Mucosa of descending colon (tissue), 3 donors: ENCODE measurements around the gene UBE2M. TPM values are rescaled to one million over a fixed set of nuclear protein-coding genes. Genes with fewer than 3 reads are reported as not detected.

ENCODE experiments used
- ATAC-seq: fragments of 200-7000 bp; cut with Tn5 transposase; one replicate; pipeline ENCODE4 v1.9.1; 2020; ENCODE audit warnings: mild to moderate bottlenecking, moderate library complexity
- DNase-seq, 3 donors: peaks; one replicate each; pipeline ENCODE4 v3.0.0-alpha.2; 2020
- H3K36me3 ChIP-seq: fragments of 200-600 bp; one replicate; pipeline ENCODE4 v1.8.0; 2021; ENCODE audit warnings: low read depth, mild to moderate bottlenecking
- H3K4me1 ChIP-seq: fragments of 200-600 bp; one replicate; pipeline ENCODE4 v1.8.0; 2021; ENCODE audit warnings: low read depth, mild to moderate bottlenecking
- H3K4me3 ChIP-seq: fragments of 200-600 bp; one replicate; pipeline ENCODE4 v1.8.0; 2021; ENCODE audit warnings: mild to moderate bottlenecking
- H3K9me3 ChIP-seq: fragments of 200-600 bp; one replicate; pipeline ENCODE4 v1.8.0; 2021; ENCODE audit warnings: mild to moderate bottlenecking
- intact Hi-C, 2 donors: fragments of 100-400 bp; cut with DNase I in 1 of 2; cut with micrococcal nuclease in 1 of 2; formaldehyde crosslinking; loops; one replicate each; pipeline versions ENCODE4 v1.11.0 to v1.11.1; 2022; cut with DNase I, micrococcal nuclease
- total RNA-seq, 3 donors: library from RNA; stranded (reverse); fragmentation: NEBNext Ultra II Directional in 2 of 3; extraction: Animal tissue kit (Norgen Biotek cat#: 25700) in 2 of 3; gene quantifications; one replicate each; pipeline versions ENCODE4 v1.2.1 to v1.2.4, GENCODE V29; 2021 to 2023
- TF ChIP-seq, protein P1 (sequence below): fragments of 200-600 bp; IDR thresholded peaks from one replicate; pipeline ENCODE4 v1.8.0; 2022; ENCODE audit warnings: antibody characterized with exemption, mild to moderate bottlenecking
- donor health status: DM: no; HTN: no; CAD: no; lungs with moderate emphysema.
- donor health status: DM: no; HTN: no; CAD: no.
- donor health status: DM: no; HTN: yes; CAD: no.

The UBE2M gene
- total RNA-seq, 3 donors from 2014 or later = 49.4 to 101 (median 66.7) TPM

- H3K4me1 ChIP-seq = peaks cover 18% of the 10 kb centered on the region
- H3K4me3 ChIP-seq = peak overlapping the region; percentile 62
- TF ChIP-seq, protein P1, sequence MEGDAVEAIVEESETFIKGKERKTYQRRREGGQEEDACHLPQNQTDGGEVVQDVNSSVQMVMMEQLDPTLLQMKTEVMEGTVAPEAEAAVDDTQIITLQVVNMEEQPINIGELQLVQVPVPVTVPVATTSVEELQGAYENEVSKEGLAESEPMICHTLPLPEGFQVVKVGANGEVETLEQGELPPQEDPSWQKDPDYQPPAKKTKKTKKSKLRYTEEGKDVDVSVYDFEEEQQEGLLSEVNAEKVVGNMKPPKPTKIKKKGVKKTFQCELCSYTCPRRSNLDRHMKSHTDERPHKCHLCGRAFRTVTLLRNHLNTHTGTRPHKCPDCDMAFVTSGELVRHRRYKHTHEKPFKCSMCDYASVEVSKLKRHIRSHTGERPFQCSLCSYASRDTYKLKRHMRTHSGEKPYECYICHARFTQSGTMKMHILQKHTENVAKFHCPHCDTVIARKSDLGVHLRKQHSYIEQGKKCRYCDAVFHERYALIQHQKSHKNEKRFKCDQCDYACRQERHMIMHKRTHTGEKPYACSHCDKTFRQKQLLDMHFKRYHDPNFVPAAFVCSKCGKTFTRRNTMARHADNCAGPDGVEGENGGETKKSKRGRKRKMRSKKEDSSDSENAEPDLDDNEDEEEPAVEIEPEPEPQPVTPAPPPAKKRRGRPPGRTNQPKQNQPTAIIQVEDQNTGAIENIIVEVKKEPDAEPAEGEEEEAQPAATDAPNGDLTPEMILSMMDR = no peak
- H3K36me3 ChIP-seq = peaks cover 28% of the 10 kb centered on the region
- ATAC-seq (no peak), DNase-seq (peak in 2 of 3 donors; percentile 41 to 64)
- intact Hi-C loops = no loop called here
- H3K9me3 ChIP-seq = no peaks in the 10 kb centered on the region
Observed at GRCh38 chr19:58553799-58554493, 4.5 kb downstream of the UBE2M start.

- Histone ChIP-seq H3K4me1 (peaks cover 18% of the 10 kb centered on the region), H3K4me3 (no peak overlapping the region), H3K9me3 (no peaks in the 10 kb centered on the region), H3K36me3 (peaks cover 35% of the 10 kb centered on the region)
- TF ChIP-seq, protein P1 = no peak
- ATAC-seq = no peak
- DNase-seq = no peak
- intact Hi-C loops = no loop called here
Observed at GRCh38 chr19:58552655-58553054, 5.8 kb downstream of the UBE2M start.

DNA sequence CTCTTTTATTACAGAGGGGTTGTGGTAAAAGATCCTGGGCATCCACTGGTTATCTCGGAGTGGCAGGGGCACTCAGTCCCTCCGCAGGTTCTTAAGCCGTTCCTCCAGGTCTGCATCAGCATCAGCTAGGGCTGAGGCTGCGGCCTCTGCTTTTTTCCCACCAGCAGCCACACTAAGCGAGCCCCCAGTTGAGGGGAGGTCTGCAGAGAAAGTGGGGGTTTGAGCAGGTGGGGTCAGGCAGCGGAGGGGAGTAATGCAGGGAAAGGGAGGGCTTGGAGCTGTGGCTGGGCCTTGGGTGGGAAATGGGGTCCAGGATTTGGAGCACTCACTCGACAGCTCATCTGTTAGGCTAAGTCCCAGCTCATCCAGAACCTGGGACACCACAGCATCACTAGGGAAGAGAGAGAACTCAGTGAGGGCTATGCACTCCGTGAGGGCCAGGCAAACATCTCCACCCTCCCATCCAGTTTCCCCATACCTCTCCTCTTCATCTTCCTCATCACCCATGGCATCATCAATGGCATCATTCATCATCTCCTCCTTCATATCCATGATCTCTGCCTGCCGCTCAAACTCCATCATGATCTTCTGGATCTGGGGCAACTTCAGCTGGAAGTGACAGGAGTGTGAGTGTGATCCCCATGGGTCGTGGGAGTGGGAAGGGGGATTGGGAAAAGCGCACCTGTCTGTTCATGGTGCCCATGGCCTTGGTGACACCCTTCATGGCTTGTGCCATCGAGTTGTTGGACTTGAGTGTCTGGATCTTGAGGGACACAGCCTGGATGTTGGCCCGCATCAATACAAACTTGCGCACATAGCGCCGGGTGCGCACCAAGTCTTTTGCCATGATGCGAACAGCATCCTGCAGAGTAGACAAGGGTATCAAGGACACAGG, 6.6 kb downstream of the UBE2M start:
- no peak overlapping the region for H3K4me3 ChIP-seq
- intact Hi-C loops = no loop called here
- TF ChIP-seq, protein P1 = no peak
- H3K36me3 ChIP-seq = peaks cover 39% of the 10 kb centered on the region
- no peaks in the 10 kb centered on the region for H3K9me3 ChIP-seq
- ATAC-seq = no peak
- DNase-seq = no peak
- H3K4me1 ChIP-seq = peaks cover 12% of the 10 kb centered on the region

- peaks cover 19% of the 10 kb centered on the region for H3K4me1 ChIP-seq
- DNase-seq = no peak
- intact Hi-C loops = no loop called here
- H3K36me3 ChIP-seq = peaks cover 39% of the 10 kb centered on the region
- H3K9me3 ChIP-seq = no peaks in the 10 kb centered on the region
- TF ChIP-seq, protein P1 = no peak
- no peak for ATAC-seq
- no peak overlapping the region for H3K4me3 ChIP-seq
Observed at GRCh38 chr19:58551123-58551497, 7.3 kb downstream of the UBE2M start.

DNA sequence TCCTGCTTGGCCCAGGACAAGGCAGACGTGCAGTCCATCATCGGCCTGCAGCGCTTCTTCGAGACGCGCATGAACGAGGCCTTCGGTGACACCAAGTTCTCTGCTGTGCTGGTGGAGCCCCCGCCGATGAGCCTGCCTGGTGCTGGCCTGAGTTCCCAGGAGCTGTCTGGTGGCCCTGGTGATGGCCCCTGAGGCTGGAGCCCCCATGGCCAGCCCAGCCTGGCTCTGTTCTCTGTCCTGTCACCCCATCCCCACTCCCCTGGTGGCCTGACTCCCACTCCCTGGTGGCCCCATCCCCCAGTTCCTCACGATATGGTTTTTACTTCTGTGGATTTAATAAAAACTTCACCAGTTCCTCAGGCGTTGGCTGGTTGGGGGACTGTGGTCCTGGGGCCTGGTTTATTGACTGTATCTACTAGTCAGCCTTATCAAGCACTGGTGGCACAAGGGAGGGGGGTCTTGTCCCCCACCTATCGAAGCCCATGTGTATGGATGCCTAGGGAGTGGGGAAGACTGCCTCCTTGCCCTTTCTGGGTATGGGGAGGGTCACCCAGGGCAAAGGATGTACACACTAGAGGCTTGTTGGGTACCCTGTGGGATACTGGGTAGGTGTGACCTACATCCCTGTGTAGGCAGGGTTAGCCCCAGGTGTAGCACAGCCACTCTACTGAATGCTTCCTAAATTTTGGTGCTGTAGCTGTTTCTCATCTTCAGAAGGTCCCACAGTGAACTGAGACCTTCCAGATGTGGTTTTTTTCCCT, 7.9 kb downstream of the UBE2M start:
- Histone ChIP-seq H3K36me3 (peaks cover 39% of the 10 kb centered on the region), H3K9me3 (no peaks in the 10 kb centered on the region), H3K4me1 (peaks cover 22% of the 10 kb centered on the region), H3K4me3 (no peak overlapping the region)
- TF ChIP-seq, protein P1 = no peak
- intact Hi-C loops = no loop called here
- peak in 1 of 3 donors; percentile 48 for DNase-seq
- no peak for ATAC-seq
